HepG2 (cell line): ENCODE results near the gene RAMP3.

Experiments used
- CAMTA2 ChIP-seq: sonication (generic); formaldehyde crosslinking; IDR thresholded peaks from 2 replicates; pipeline ENCODE4 v1.4.0; 2020; ENCODE audit warnings: mild to moderate bottlenecking, missing genetic modification reagents, borderline replicate concordance
- CHD2 ChIP-seq: IDR thresholded peaks from 2 replicates; pipeline ENCODE4 v1.6.1; 2011; ENCODE audit warnings: low read depth, low read length, improper control_type of control experiment
- ETV5 ChIP-seq: IDR thresholded peaks from 2 replicates; pipeline ENCODE4 v1.6.1; 2018; ENCODE audit warnings: missing biosample characterization, missing genetic modification reagents, inconsistent platforms, borderline replicate concordance
- HBP1 ChIP-seq: IDR thresholded peaks from 2 replicates; pipeline ENCODE4 v1.6.1; 2016; ENCODE audit warnings: low read depth, control low read depth
- HCFC1 ChIP-seq: fragments of 150-350 bp; IDR thresholded peaks from 2 replicates; pipeline ENCODE4 v1.6.1; 2014; ENCODE audit warnings: low read depth, low read length
- JDP2 ChIP-seq: sonication (generic); formaldehyde crosslinking; IDR thresholded peaks from 2 replicates; pipeline ENCODE4 v1.8.1; 2022; ENCODE audit warnings: missing genetic modification reagents, borderline replicate concordance
- KDM3A ChIP-seq: IDR thresholded peaks from 2 replicates; pipeline ENCODE4 v1.6.1; 2018; ENCODE audit warnings: low read depth, missing compliant biosample characterization
- MED1 ChIP-seq: sonication (generic); formaldehyde crosslinking; IDR thresholded peaks from 2 replicates; pipeline ENCODE4 v1.4.0; 2020; ENCODE audit warnings: missing genetic modification reagents
- NFATC3 ChIP-seq: sonication (generic); formaldehyde crosslinking; IDR thresholded peaks from 2 replicates; pipeline ENCODE4 v1.5.1; 2020; ENCODE audit warnings: mild to moderate bottlenecking, missing genetic modification reagents
- RNF2 ChIP-seq: fragments of 450-650 bp; conservative IDR thresholded peaks from 2 replicates; pipeline ENCODE4 v1.6.1; 2016; ENCODE audit warnings: low read depth
- TAF1 ChIP-seq: sonication (generic); formaldehyde crosslinking; IDR thresholded peaks from 2 replicates; pipeline ENCODE4 v1.4.0; 2020; ENCODE audit warnings: missing genetic modification reagents
- TCF7L2 ChIP-seq: IDR thresholded peaks from 2 replicates; pipeline ENCODE4 v1.6.1; 2011; ENCODE audit warnings: mild to moderate bottlenecking, low read depth, low read length, moderate library complexity
- ZNF326 ChIP-seq: sonication (generic); formaldehyde crosslinking; IDR thresholded peaks from 2 replicates; pipeline ENCODE4 v1.4.0; 2020; ENCODE audit warnings: missing genetic modification reagents, borderline replicate concordance

GRCh38 chr7:45181286-45181960, 23.8 kb downstream of the RAMP3 start:
- TF ChIP-seq KDM3A (CRISPR knock-in tag) (no peak), HBP1 (CRISPR knock-in tag) (no peak), HCFC1 (no peak), ZNF326 (CRISPR knock-in tag) (no peak), TAF1 (no peak), MED1 (CRISPR knock-in tag) (no peak), ETV5 (CRISPR knock-in tag) (no peak), CHD2 (no peak), TCF7L2 (no peak), NFATC3 (CRISPR knock-in tag) (no peak), RNF2 (no peak), CAMTA2 (no peak), JDP2 (no peak)
